ENCODE measurements around the gene PSMD5. TPM values are rescaled to one million over a fixed set of nuclear protein-coding genes. Genes with fewer than 3 reads are reported as not detected.
"Not testable (repeated sequence)": the region's sequence is repeated elsewhere in the genome, so short reads cannot be mapped to it uniquely, and the experiment has no call there.

PSMD5 gene
- total RNA-seq, 4 donors from 2014 or later = 23.8 to 46.2 (median 30.9) TPM

GRCh38 chr9:120820095-120820494, 22.6 kb downstream of the PSMD5 start:
- Histone ChIP-seq H3K4me3 (no peak overlapping the region), H3K4me1 (no peaks in the 10 kb centered on the region), H3K27me3 (no peaks in the 10 kb centered on the region), H3K27ac (no peak overlapping the region), H3K36me3 (peaks cover 0 to 70% (median 0%) of the 10 kb centered on the region in 3 donors), H3K9me3 (no peaks in the 10 kb centered on the region)
- no peak for TF ChIP-seq POLR2A (IDR thresholded peaks at IDR 0.05)
- TF ChIP-seq CTCF (IDR thresholded peaks at IDR 0.05) = no peak
- no peak for DNase-seq

GRCh38 chr9:120818595-120818994, 24.1 kb downstream of the PSMD5 start:
- Histone ChIP-seq H3K36me3 (peaks cover 0 to 55% (median 0%) of the 10 kb centered on the region in 3 donors), H3K4me1 (no peaks in the 10 kb centered on the region), H3K27ac (no peak overlapping the region), H3K9me3 (no peaks in the 10 kb centered on the region), H3K27me3 (no peaks in the 10 kb centered on the region), H3K4me3 (no peak overlapping the region)
- TF ChIP-seq CTCF (IDR thresholded peaks at IDR 0.05) (no peak), POLR2A (IDR thresholded peaks at IDR 0.05) (no peak)
- no peak for DNase-seq

GRCh38 chr9:120815075-120815474, 27.6 kb downstream of the PSMD5 start:
- Histone ChIP-seq H3K4me1 (no peaks in the 10 kb centered on the region), H3K4me3 (no peak overlapping the region), H3K27ac (no peak overlapping the region), H3K36me3 (peaks cover 0 to 28% (median 0%) of the 10 kb centered on the region in 3 donors), H3K27me3 (no peaks in the 10 kb centered on the region), H3K9me3 (no peaks in the 10 kb centered on the region)
- DNase-seq = no peak
- TF ChIP-seq CTCF (IDR thresholded peaks at IDR 0.05) = no peak
- no peak for TF ChIP-seq POLR2A (IDR thresholded peaks at IDR 0.05)

- DNase-seq = no peak
- no peaks in the 10 kb centered on the region for H3K4me1 ChIP-seq
- TF ChIP-seq CTCF (IDR thresholded peaks at IDR 0.05) (no peak), POLR2A (IDR thresholded peaks at IDR 0.05) (no peak)
Measured at GRCh38 chr9:120808931-120809330, 33.8 kb downstream of the PSMD5 start.

GRCh38 chr9:120807607-120808379, 34.9 kb downstream of the PSMD5 start:
- Histone ChIP-seq H3K27ac (no peak overlapping the region), H3K27me3 (no peaks in the 10 kb centered on the region), H3K4me3 (no peak overlapping the region), H3K4me1 (no peaks in the 10 kb centered on the region), H3K36me3 (no peaks in the 10 kb centered on the region), H3K9me3 (peaks cover 0 to 14% (median 3%) of the 10 kb centered on the region in 4 donors)
- DNase-seq = no peak
- TF ChIP-seq CTCF (IDR thresholded peaks at IDR 0.05) (no peak), POLR2A (IDR thresholded peaks at IDR 0.05) (no peak)

More at GRCh38 chr9:120808931-120809330, 33.8 kb downstream of the PSMD5 start:
- peaks cover 0 to 14% (median 3%) of the 10 kb centered on the region in 4 donors for H3K9me3 ChIP-seq
- H3K36me3 ChIP-seq = no peaks in the 10 kb centered on the region
- no peak overlapping the region for H3K4me3 ChIP-seq
- H3K27ac ChIP-seq = no peak overlapping the region
- H3K27me3 ChIP-seq = no peaks in the 10 kb centered on the region

GRCh38 chr9:120804784-120805363, 37.8 kb downstream of the PSMD5 start:
- H3K4me3 ChIP-seq, H3K27ac ChIP-seq, DNase-seq, H3K36me3 ChIP-seq, H3K27me3 ChIP-seq, H3K4me1 ChIP-seq: not testable (repeated sequence)
- peaks cover 0 to 14% (median 3%) of the 10 kb centered on the region in 4 donors for H3K9me3 ChIP-seq

Data from Peyer's patch (tissue), 4 donors.